Measurements from ENCODE around the gene OSBPL1A. TPM values are rescaled to one million over a fixed set of nuclear protein-coding genes. Genes with fewer than 3 reads are reported as not detected.
A peak's percentile ranks its signal among the peaks of the same experiment; 100 is the strongest.

Gene OSBPL1A
- total RNA-seq, 1 donor from 2014 or later, result 16.4 TPM

- no peak for DNase-seq (ENCODE audit: low spot score)
- H3K36me3 Mint-ChIP-seq (ENCODE audit: low read depth, unreplicated experiment), result no peaks in the 10 kb centered on the region
- H3K9me3 Mint-ChIP-seq (ENCODE audit: unreplicated experiment), result no peaks in the 10 kb centered on the region
- no peak overlapping the region for H3K27ac Mint-ChIP-seq (ENCODE audit: unreplicated experiment)
- no peak for TF ChIP-seq CTCF (IDR thresholded peaks at IDR 0.05; ENCODE audit: unreplicated experiment)
- H3K4me1 Mint-ChIP-seq (ENCODE audit: unreplicated experiment), result no peaks in the 10 kb centered on the region
- H3K4me3 Mint-ChIP-seq (ENCODE audit: unreplicated experiment), result no peak overlapping the region
- no peaks in the 10 kb centered on the region for H3K27me3 Mint-ChIP-seq (ENCODE audit: unreplicated experiment)
Observed at GRCh38 chr18:24112464-24112863, 285.2 kb downstream of the OSBPL1A start.

Small RNA genes lying within 50 kb of the gene (microRNA-seq; reads per million reads assigned to microRNA genes)
- 2.1 reads per million, percentile 30 among the genes with 10 or more reads in this experiment for gene MIR320C2 (ENCODE audit: unreplicated experiment)

Other genes starting within 250 kb of the OSBPL1A start
- gene IMPACT, start 28.8 kb upstream of the OSBPL1A start, total RNA-seq (ENCODE audit: unreplicated experiment), result 35.4 TPM
- not detected for gene HRH4, start 62.8 kb upstream of the OSBPL1A start, total RNA-seq (ENCODE audit: unreplicated experiment)

All from endothelial cell (in vitro differentiated cells).